Astrocyte (in vitro differentiated cells and primary cell): ENCODE measurements around the gene TMEM184A. TPM values are rescaled to one million over a fixed set of nuclear protein-coding genes. Genes with fewer than 3 reads are reported as not detected.

Experiments
- DNase-seq: peaks from one replicate; pipeline ENCODE4 v3.0.0-alpha.2; 2010; ENCODE audit warnings: low read depth
- FAIRE-seq: peaks from 2 replicates; lab custom pipeline; 2011; peaks lifted over from hg19 to GRCh38; lab: Jason Lieb, UNC
- H2AFZ ChIP-seq: 2 replicates; pipeline ENCODE4 v1.6.0; 2012; ENCODE audit warnings: low read depth, low read length, inconsistent platforms
- H3K27ac ChIP-seq: 2 replicates; pipeline ENCODE4 v1.5.1; 2011; ENCODE audit warnings: low read depth, low read length, inconsistent platforms
- H3K27me3 ChIP-seq: 2 replicates; pipeline ENCODE4 v1.6.0; 2011; ENCODE audit warnings: low read length, inconsistent platforms; ENCODE audit not compliant: insufficient read depth
- H3K36me3 ChIP-seq: 2 replicates; pipeline ENCODE4 v1.5.1; 2011; ENCODE audit warnings: low read length, inconsistent platforms; ENCODE audit not compliant: insufficient read depth
- H3K4me1 ChIP-seq: 2 replicates; pipeline ENCODE4 v1.5.1; 2011; ENCODE audit warnings: low read length, inconsistent platforms; ENCODE audit not compliant: insufficient read depth
- H3K4me2 ChIP-seq: 2 replicates; pipeline ENCODE4 v1.6.0; 2012; ENCODE audit warnings: low read length, inconsistent platforms
- H3K4me3 ChIP-seq: 2 replicates; pipeline ENCODE4 v1.5.1; 2011; ENCODE audit warnings: low read depth, mild to moderate bottlenecking, low read length, inconsistent platforms; ENCODE audit not compliant: insufficient read depth
- H3K79me2 ChIP-seq: 2 replicates; pipeline ENCODE4 v1.6.0; 2012; ENCODE audit warnings: mild to moderate bottlenecking, low read length, inconsistent platforms; ENCODE audit not compliant: insufficient read depth
- H3K9ac ChIP-seq: 2 replicates; pipeline ENCODE4 v1.6.0; 2012; ENCODE audit warnings: mild to moderate bottlenecking, low read length, inconsistent platforms
- H3K9me3 ChIP-seq: 2 replicates; pipeline ENCODE4 v1.5.1; 2012; ENCODE audit warnings: low read depth, mild to moderate bottlenecking, low read length, inconsistent platforms; ENCODE audit not compliant: insufficient read depth
- H4K20me1 ChIP-seq: 2 replicates; pipeline ENCODE4 v1.6.0; 2012; ENCODE audit warnings: low read length, inconsistent platforms; ENCODE audit not compliant: insufficient read depth
- H3K27ac Mint-ChIP-seq: one replicate; pipeline ENCODE4 v1.8.0; 2021; ENCODE audit warnings: mild to moderate bottlenecking, mixed read lengths; ENCODE audit not compliant: unreplicated experiment
- H3K27me3 Mint-ChIP-seq: one replicate; pipeline ENCODE4 v1.8.0; 2021; ENCODE audit warnings: low read depth, mixed read lengths; ENCODE audit not compliant: unreplicated experiment
- H3K36me3 Mint-ChIP-seq: one replicate; pipeline ENCODE4 v1.8.0; 2021; ENCODE audit warnings: low read depth, mixed read lengths; ENCODE audit not compliant: unreplicated experiment
- H3K4me1 Mint-ChIP-seq: one replicate; pipeline ENCODE4 v1.8.0; 2021; ENCODE audit warnings: low read depth, mixed read lengths; ENCODE audit not compliant: unreplicated experiment
- H3K4me3 Mint-ChIP-seq: one replicate; pipeline ENCODE4 v1.8.0; 2021; ENCODE audit warnings: mild to moderate bottlenecking, moderate library complexity, mixed read lengths; ENCODE audit not compliant: unreplicated experiment
- H3K9me3 Mint-ChIP-seq: one replicate; pipeline ENCODE4 v1.8.0; 2021; ENCODE audit warnings: mild to moderate bottlenecking, mixed read lengths; ENCODE audit not compliant: unreplicated experiment
- CTCF ChIP-seq: IDR thresholded peaks from 2 replicates; pipeline ENCODE4 v1.5.1; 2011; ENCODE audit warnings: low read depth, mild to moderate bottlenecking, inconsistent platforms, low read length, moderate library complexity; ENCODE audit not compliant: insufficient read depth
- EZH2 ChIP-seq: IDR thresholded peaks from 2 replicates; pipeline ENCODE4 v1.6.1; 2012; ENCODE audit warnings: mild to moderate bottlenecking, low read length, inconsistent platforms; ENCODE audit not compliant: insufficient read depth
- total RNA-seq: library from RNA; stranded (reverse); gene quantifications from 2 replicates; pipeline ENCODE4 v1.2.1, GENCODE V29; 2021

Gene TMEM184A
- total RNA-seq, 1 donor from 2014 or later = 2.1 TPM

- FAIRE-seq (no peak), DNase-seq (no peak)
- peaks cover 6% of the 10 kb centered on the region for H4K20me1 ChIP-seq
- peaks cover 56% of the 10 kb centered on the region for H3K79me2 ChIP-seq
- H3K4me2 ChIP-seq = peak overlapping the region; percentile 97
- H3K9me3 ChIP-seq = no peaks in the 10 kb centered on the region
- H3K9me3 Mint-ChIP-seq = no peaks in the 10 kb centered on the region
- peaks cover 2% of the 10 kb centered on the region for H3K36me3 ChIP-seq
- no peaks in the 10 kb centered on the region for H3K27me3 Mint-ChIP-seq
- H3K9ac ChIP-seq = peak overlapping the region; percentile 100
- H3K4me3 ChIP-seq = no peak overlapping the region
- H2AFZ ChIP-seq = no peak overlapping the region
- peaks cover 6% of the 10 kb centered on the region for H3K36me3 Mint-ChIP-seq
- H3K27ac ChIP-seq = peak overlapping the region; percentile 100
- no peaks in the 10 kb centered on the region for H3K27me3 ChIP-seq
- H3K4me1 ChIP-seq = peaks cover 34% of the 10 kb centered on the region
- H3K4me3 Mint-ChIP-seq = no peak overlapping the region
- H3K4me1 Mint-ChIP-seq = peaks cover 11% of the 10 kb centered on the region
- no peak for TF ChIP-seq CTCF
- TF ChIP-seq EZH2 = no peak
- H3K27ac Mint-ChIP-seq = no peak overlapping the region
Observed at GRCh38 chr7:1539882-1540775, 15.9 kb downstream of the TMEM184A start.

- no peak overlapping the region for H3K4me3 Mint-ChIP-seq
- H3K4me1 Mint-ChIP-seq = peaks cover 16% of the 10 kb centered on the region
- peak overlapping the region; percentile 100 for H3K9ac ChIP-seq
- DNase-seq = peak; percentile 62
- no peak overlapping the region for H2AFZ ChIP-seq
- no peaks in the 10 kb centered on the region for H3K27me3 Mint-ChIP-seq
- peak overlapping the region; percentile 100 for H3K27ac ChIP-seq
- H3K36me3 Mint-ChIP-seq = peaks cover 4% of the 10 kb centered on the region
- no peak for FAIRE-seq
- peak overlapping the region; percentile 60 for H3K4me3 ChIP-seq
- no peak overlapping the region for H3K27ac Mint-ChIP-seq
- H3K9me3 ChIP-seq = no peaks in the 10 kb centered on the region
- H3K9me3 Mint-ChIP-seq = no peaks in the 10 kb centered on the region
- H3K36me3 ChIP-seq = peaks cover 2% of the 10 kb centered on the region
- H3K4me2 ChIP-seq = peak overlapping the region; percentile 97
- H3K4me1 ChIP-seq = peaks cover 38% of the 10 kb centered on the region
- TF ChIP-seq CTCF (no peak), EZH2 (no peak)
- no peaks in the 10 kb centered on the region for H3K27me3 ChIP-seq
- peaks cover 64% of the 10 kb centered on the region for H3K79me2 ChIP-seq
- H4K20me1 ChIP-seq = peaks cover 9% of the 10 kb centered on the region
Observed at GRCh38 chr7:1539181-1539881, 16.7 kb downstream of the TMEM184A start.
